Immature natural killer cell (primary cell): ENCODE data around the gene LRRC4C. TPM values are rescaled to one million over a fixed set of nuclear protein-coding genes. Genes with fewer than 3 reads are reported as not detected.
"Not testable (repeated sequence)": the region's sequence is repeated elsewhere in the genome, so short reads cannot be mapped to it uniquely, and the experiment has no call there.

Experiments used
- DNase-seq, 3 donors: peaks; one replicate each; pipeline ENCODE4 v3.0.0; 2022; ENCODE audit warnings: mixed read lengths in 1 of 3
- H3K27ac Mint-ChIP-seq, 6 donors: one replicate each; pipeline ENCODE4 v1.8.0; 2020; ENCODE audit warnings: mixed read lengths in 6 of 6, mild to moderate bottlenecking in 5 of 6, inconsistent platforms in 4 of 6, moderate library complexity in 3 of 6
- H3K27me3 Mint-ChIP-seq, 3 donors: one replicate each; pipeline ENCODE4 v1.8.0; 2020 to 2021; ENCODE audit warnings: low read depth in 3 of 3, mild to moderate bottlenecking in 3 of 3, mixed read lengths in 3 of 3, moderate library complexity in 3 of 3, inconsistent platforms in 1 of 3
- H3K36me3 Mint-ChIP-seq, 3 donors: one replicate each; pipeline ENCODE4 v1.8.0; 2020; ENCODE audit warnings: mixed read lengths in 3 of 3, inconsistent platforms in 2 of 3, mild to moderate bottlenecking in 2 of 3
- H3K4me1 Mint-ChIP-seq, 2 donors: one replicate each; pipeline ENCODE4 v1.8.0; 2020; ENCODE audit warnings: inconsistent platforms in 2 of 2, mild to moderate bottlenecking in 2 of 2, mixed read lengths in 2 of 2, moderate library complexity in 1 of 2
- H3K4me3 Mint-ChIP-seq, 5 donors: one replicate each; pipeline ENCODE4 v1.8.0; 2020; ENCODE audit warnings: mild to moderate bottlenecking in 5 of 5, mixed read lengths in 5 of 5, inconsistent platforms in 3 of 5, moderate library complexity in 3 of 5
- H3K9me3 Mint-ChIP-seq, 6 donors: one replicate each; pipeline ENCODE4 v1.8.0; 2020; ENCODE audit warnings: mild to moderate bottlenecking in 6 of 6, mixed read lengths in 6 of 6, inconsistent platforms in 4 of 6, moderate library complexity in 3 of 6
- polyA plus RNA-seq, 3 donors: library from polyadenylated mRNA; unstranded; fragments of 300-500 nt; fragmentation: Illumina TruSeq; gene quantifications; one replicate each; pipeline ENCODE4 v1.2.3, GENCODE V29; 2021

LRRC4C gene
- polyA plus RNA-seq, 3 donors from 2014 or later: not detected

GRCh38 chr11:40227730-40228129 lies 1231.7 kb downstream of the LRRC4C start:
- Mint-ChIP-seq H3K4me3 (no peak overlapping the region), H3K27ac (no peak overlapping the region), H3K27me3 (peaks cover 0 to 3% (median 1%) of the 10 kb centered on the region in 3 donors), H3K9me3 (peaks cover 0 to 40% (median 12%) of the 10 kb centered on the region in 6 donors), H3K4me1 (no peaks in the 10 kb centered on the region), H3K36me3 (no peaks in the 10 kb centered on the region)
- DNase-seq: no peak

- Mint-ChIP-seq H3K9me3 (peaks cover 0 to 48% (median 14%) of the 10 kb centered on the region in 6 donors), H3K36me3 (no peaks in the 10 kb centered on the region), H3K4me1 (no peaks in the 10 kb centered on the region), H3K27ac (no peak overlapping the region), H3K4me3 (no peak overlapping the region), H3K27me3 (peaks cover 0 to 3% (median 1%) of the 10 kb centered on the region in 3 donors)
- DNase-seq: no peak
These were observed 1232.8 kb downstream of the LRRC4C start for GRCh38 chr11:40226654-40227053.

GRCh38 chr11:40223596-40224330 lies 1235.7 kb downstream of the LRRC4C start:
- Mint-ChIP-seq H3K9me3 (peaks cover 0 to 45% (median 11%) of the 10 kb centered on the region in 6 donors), H3K27ac (no peak overlapping the region), H3K27me3 (peaks cover 0 to 2% (median 1%) of the 10 kb centered on the region in 3 donors), H3K4me1 (no peaks in the 10 kb centered on the region), H3K36me3 (no peaks in the 10 kb centered on the region), H3K4me3 (no peak overlapping the region)
- DNase-seq: no peak

GRCh38 chr11:40219401-40219800 lies 1240.1 kb downstream of the LRRC4C start:
- Mint-ChIP-seq H3K9me3 (peaks cover 2 to 59% (median 13%) of the 10 kb centered on the region in 6 donors), H3K27ac (no peak overlapping the region), H3K4me3 (no peak overlapping the region), H3K27me3 (peaks cover 0 to 2% (median 0%) of the 10 kb centered on the region in 3 donors), H3K36me3 (no peaks in the 10 kb centered on the region), H3K4me1 (no peaks in the 10 kb centered on the region)
- DNase-seq: no peak

DNA sequence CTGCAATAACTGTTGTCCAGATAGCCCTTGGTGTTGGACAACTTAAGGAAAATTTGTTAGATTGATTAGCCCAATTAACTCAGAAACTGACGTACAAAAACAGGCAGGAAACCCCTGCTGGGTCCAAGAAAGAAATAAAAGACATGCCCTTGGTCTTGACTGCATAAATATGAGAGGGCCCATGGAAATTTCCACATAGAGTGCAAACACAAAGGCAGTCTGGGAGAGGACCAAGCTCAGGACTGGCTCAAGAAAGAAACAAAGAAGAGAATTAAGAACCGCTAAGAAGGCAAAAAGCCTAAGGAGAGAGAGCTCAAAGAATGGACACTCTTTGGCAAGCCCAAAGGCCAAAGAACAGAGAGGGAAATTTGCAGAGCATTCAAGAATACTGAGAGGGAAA lies 1243.9 kb downstream of the LRRC4C start:
- H3K4me1 Mint-ChIP-seq: no peaks in the 10 kb centered on the region
- H3K36me3 Mint-ChIP-seq: no peaks in the 10 kb centered on the region
- no peak overlapping the region for H3K4me3 Mint-ChIP-seq
- DNase-seq: no peak
- H3K27me3 Mint-ChIP-seq: peaks cover 0 to 2% (median 0%) of the 10 kb centered on the region in 3 donors
- H3K9me3 Mint-ChIP-seq: peaks cover 2 to 37% (median 20%) of the 10 kb centered on the region in 6 donors
- H3K27ac Mint-ChIP-seq: no peak overlapping the region

- H3K27me3 Mint-ChIP-seq: peaks cover 0 to 3% (median 0%) of the 10 kb centered on the region in 3 donors
- H3K4me3 Mint-ChIP-seq: no peak overlapping the region
- peaks cover 11 to 48% (median 22%) of the 10 kb centered on the region in 6 donors for H3K9me3 Mint-ChIP-seq
- H3K36me3 Mint-ChIP-seq: no peaks in the 10 kb centered on the region
- no peak for DNase-seq
- no peak overlapping the region for H3K27ac Mint-ChIP-seq
- no peaks in the 10 kb centered on the region for H3K4me1 Mint-ChIP-seq
These were observed 1252.0 kb downstream of the LRRC4C start for GRCh38 chr11:40207416-40207815.

DNA sequence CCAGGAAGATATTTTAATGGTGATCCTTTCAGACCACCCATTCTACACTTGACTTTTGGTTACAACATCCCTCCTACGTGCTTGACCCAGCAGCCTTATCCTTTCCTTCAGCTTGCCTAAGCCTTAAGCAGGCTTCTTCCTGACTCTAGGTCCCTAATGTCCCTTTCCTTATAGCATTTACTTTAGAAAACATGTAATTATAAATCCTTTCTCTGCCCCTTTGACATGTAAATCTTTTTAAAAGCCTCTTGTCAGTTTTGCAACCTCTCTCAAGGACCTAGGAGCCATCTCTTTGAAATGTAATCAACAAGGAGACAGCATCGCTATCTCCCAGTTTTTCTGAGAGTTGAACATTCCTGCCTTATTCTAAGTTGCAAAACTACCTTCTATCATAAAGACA lies 1255.2 kb downstream of the LRRC4C start:
- Mint-ChIP-seq H3K27ac (no peak overlapping the region), H3K9me3 (peaks cover 14 to 43% (median 20%) of the 10 kb centered on the region in 6 donors), H3K36me3 (no peaks in the 10 kb centered on the region), H3K27me3 (peaks cover 0 to 3% (median 0%) of the 10 kb centered on the region in 3 donors), H3K4me3 (no peak overlapping the region), H3K4me1 (no peaks in the 10 kb centered on the region)
- DNase-seq: no peak

DNA sequence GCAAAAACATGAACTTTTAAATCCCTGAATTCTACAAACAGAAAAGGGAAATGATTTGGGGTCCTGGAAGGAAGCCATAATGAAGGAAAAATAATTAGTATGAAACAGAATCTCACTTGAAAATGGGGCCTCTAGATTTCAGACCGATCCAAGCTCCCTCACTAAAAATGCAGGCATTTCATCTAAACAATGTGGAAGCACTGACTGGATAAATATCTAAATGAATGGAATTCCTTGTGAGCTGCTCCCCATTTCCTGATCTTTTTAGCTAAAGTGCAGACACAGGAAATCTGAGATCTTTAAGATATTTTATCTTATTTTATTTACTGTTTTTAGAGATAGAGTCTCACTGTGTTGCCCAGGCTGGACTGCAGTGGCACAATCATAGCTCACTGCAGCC lies 1255.8 kb downstream of the LRRC4C start:
- Mint-ChIP-seq H3K27me3 (peaks cover 0 to 3% (median 0%) of the 10 kb centered on the region in 3 donors), H3K27ac (no peak overlapping the region), H3K4me1 (no peaks in the 10 kb centered on the region), H3K4me3 (no peak overlapping the region), H3K9me3 (peaks cover 12 to 47% (median 21%) of the 10 kb centered on the region in 6 donors), H3K36me3 (no peaks in the 10 kb centered on the region)
- no peak for DNase-seq

GRCh38 chr11:40202589-40203270 lies 1256.7 kb downstream of the LRRC4C start:
- DNase-seq: no peak
- Mint-ChIP-seq H3K27me3 (peaks cover 0 to 3% (median 0%) of the 10 kb centered on the region in 3 donors), H3K36me3 (no peaks in the 10 kb centered on the region), H3K9me3 (peaks cover 6 to 47% (median 23%) of the 10 kb centered on the region in 6 donors), H3K4me1 (no peaks in the 10 kb centered on the region), H3K27ac (no peak overlapping the region), H3K4me3 (no peak overlapping the region)

GRCh38 chr11:40192590-40192989 lies 1266.9 kb downstream of the LRRC4C start:
- H3K27me3 Mint-ChIP-seq, H3K36me3 Mint-ChIP-seq, H3K27ac Mint-ChIP-seq, DNase-seq, H3K4me3 Mint-ChIP-seq, H3K4me1 Mint-ChIP-seq: not testable (repeated sequence)
- H3K9me3 Mint-ChIP-seq: peaks cover 1 to 41% (median 19%) of the 10 kb centered on the region in 6 donors

- Mint-ChIP-seq H3K27me3 (peaks cover 0 to 6% (median 1%) of the 10 kb centered on the region in 3 donors), H3K36me3 (no peaks in the 10 kb centered on the region), H3K27ac (no peak overlapping the region), H3K9me3 (peaks cover 3 to 48% (median 25%) of the 10 kb centered on the region in 6 donors), H3K4me3 (no peak overlapping the region), H3K4me1 (no peaks in the 10 kb centered on the region)
- no peak for DNase-seq
These were observed 1269.2 kb downstream of the LRRC4C start for GRCh38 chr11:40190294-40190693.

DNA sequence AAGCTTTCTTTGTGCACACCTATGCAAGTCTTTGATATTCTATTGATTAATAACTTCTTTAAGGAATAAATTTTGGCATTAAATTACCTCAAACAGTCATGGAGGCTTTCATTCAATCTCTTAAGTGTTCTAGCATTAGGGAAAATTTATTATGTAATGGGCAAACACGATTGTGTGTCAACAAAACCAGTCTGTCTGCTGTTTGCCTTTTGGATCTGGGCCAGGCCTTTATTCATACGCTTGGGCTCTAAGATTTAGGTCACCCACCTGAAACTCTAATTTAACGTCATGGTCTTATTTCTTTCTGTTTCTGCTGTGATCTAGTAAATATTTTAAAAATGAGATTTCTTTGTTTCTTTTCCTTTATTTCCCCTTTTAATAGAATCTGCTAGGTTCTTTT lies 1270.6 kb downstream of the LRRC4C start:
- Mint-ChIP-seq H3K4me1 (no peaks in the 10 kb centered on the region), H3K27me3 (peaks cover 0 to 3% (median 2%) of the 10 kb centered on the region in 3 donors), H3K9me3 (peaks cover 3 to 48% (median 26%) of the 10 kb centered on the region in 6 donors), H3K36me3 (no peaks in the 10 kb centered on the region), H3K27ac (no peak overlapping the region), H3K4me3 (no peak overlapping the region)
- DNase-seq: no peak

DNA sequence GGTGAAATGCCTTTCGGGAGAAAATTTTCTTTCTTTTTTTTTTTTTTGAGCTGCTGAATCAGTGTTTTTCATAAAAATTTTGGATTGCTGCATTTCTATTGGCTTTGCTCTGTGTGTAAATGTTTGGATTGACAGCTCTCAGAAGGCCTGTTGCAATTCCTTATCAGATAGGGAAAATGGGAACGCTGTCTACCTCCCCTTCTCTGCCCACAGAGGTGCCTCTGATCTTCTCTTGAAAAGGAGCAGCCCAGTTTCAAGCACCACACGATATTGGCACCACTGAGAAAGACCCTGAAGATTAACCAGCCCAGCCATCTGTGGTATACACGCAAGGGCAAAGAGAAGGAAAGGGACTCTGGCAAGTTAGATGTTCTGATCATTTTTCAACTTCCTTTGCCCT lies 1272.2 kb downstream of the LRRC4C start:
- no peaks in the 10 kb centered on the region for H3K4me1 Mint-ChIP-seq
- peaks cover 5 to 47% (median 26%) of the 10 kb centered on the region in 6 donors for H3K9me3 Mint-ChIP-seq
- H3K36me3 Mint-ChIP-seq: no peaks in the 10 kb centered on the region
- H3K27me3 Mint-ChIP-seq: peaks cover 0 to 3% (median 2%) of the 10 kb centered on the region in 3 donors
- no peak overlapping the region for H3K27ac Mint-ChIP-seq
- DNase-seq: no peak
- H3K4me3 Mint-ChIP-seq: no peak overlapping the region
